ENCODE data around the gene LSM10.

The LSM10 gene

GRCh38 chr1:36397378-36398230 lies at the start of gene LSM10:
Gene LSM10 (minus strand): TSS chr1:36397908. CDS start chr1:36394129, 3,779 bp downstream.
- DNase-seq: peak; percentile 99

- DNase-seq: no peak
Observed at GRCh38 chr1:36447450-36447849, 49.7 kb upstream of the LSM10 start.

- DNase-seq: no peak
Observed at GRCh38 chr1:36446746-36447145, 49.0 kb upstream of the LSM10 start.

GRCh38 chr1:36446271-36446670 lies 48.6 kb upstream of the LSM10 start:
- DNase-seq: peak; percentile 50

GRCh38 chr1:36443297-36443696 lies 45.6 kb upstream of the LSM10 start:
- no peak for DNase-seq

- DNase-seq: no peak
Observed at GRCh38 chr1:36442337-36442736, 44.6 kb upstream of the LSM10 start.

- DNase-seq: peak; percentile 19
Observed at GRCh38 chr1:36440646-36441045, 42.9 kb upstream of the LSM10 start.

- no peak for DNase-seq
Observed at GRCh38 chr1:36440044-36440443, 42.3 kb upstream of the LSM10 start.

GRCh38 chr1:36438715-36439114 lies 41.0 kb upstream of the LSM10 start:
- no peak for DNase-seq

- DNase-seq: no peak
Observed at GRCh38 chr1:36436821-36437220, 39.1 kb upstream of the LSM10 start.

GRCh38 chr1:36433102-36433501 lies 35.4 kb upstream of the LSM10 start:
- no peak for DNase-seq

GRCh38 chr1:36432616-36433015 lies 34.9 kb upstream of the LSM10 start:
- no peak for DNase-seq

- DNase-seq: no peak
Observed at GRCh38 chr1:36425791-36426190, 28.1 kb upstream of the LSM10 start.

GRCh38 chr1:36421649-36422048 lies 23.9 kb upstream of the LSM10 start:
- DNase-seq: no peak

GRCh38 chr1:36420836-36421317 lies 23.2 kb upstream of the LSM10 start:
- DNase-seq: peak; percentile 93

GRCh38 chr1:36420409-36420808 lies 22.7 kb upstream of the LSM10 start:
- no peak for DNase-seq

- no peak for DNase-seq
Observed at GRCh38 chr1:36419569-36419968, 21.9 kb upstream of the LSM10 start.

- DNase-seq: no peak
Observed at GRCh38 chr1:36419140-36419539, 21.4 kb upstream of the LSM10 start.

- DNase-seq: no peak
Observed at GRCh38 chr1:36417931-36418330, 20.2 kb upstream of the LSM10 start.

- no peak for DNase-seq
Observed at GRCh38 chr1:36415661-36416326, 18.1 kb upstream of the LSM10 start.

- no peak for DNase-seq
Observed at GRCh38 chr1:36414384-36414783, 16.7 kb upstream of the LSM10 start.

GRCh38 chr1:36411674-36412648 lies 14.3 kb upstream of the LSM10 start:
- peak; percentile 7 for DNase-seq

GRCh38 chr1:36408479-36408878 lies 10.8 kb upstream of the LSM10 start:
- no peak for DNase-seq

Measured in eye (tissue), 1 donor.